Gastrocnemius medialis (tissue), 4 donors: ENCODE results near the gene NTSR2.

Source experiments
- POLR2A ChIP-seq, 2 donors: fragments of 450-650 bp; IDR thresholded peaks; one replicate each; pipeline ENCODE4 v1.6.1; 2017; ENCODE audit warnings: antibody characterized with exemption in 2 of 2, mild to moderate bottlenecking in 2 of 2, moderate library complexity in 2 of 2
- TF ChIP-seq, protein P1 (sequence below), 5 experiments: fragments of 450-650 bp in 3 of 5; fragments of 200-600 bp in 2 of 5; sonication (generic) in 2 of 5; IDR thresholded peaks in 4 of 5; conservative IDR thresholded peaks in 1 of 5; 1 replicate in 4 of 5; 2 replicates in 1 of 5; pipeline ENCODE4 v1.5.1; 2016 to 2019; ENCODE audit warnings: antibody characterized with exemption in 5 of 5, mild to moderate bottlenecking in 3 of 5, moderate library complexity in 3 of 5

DNA sequence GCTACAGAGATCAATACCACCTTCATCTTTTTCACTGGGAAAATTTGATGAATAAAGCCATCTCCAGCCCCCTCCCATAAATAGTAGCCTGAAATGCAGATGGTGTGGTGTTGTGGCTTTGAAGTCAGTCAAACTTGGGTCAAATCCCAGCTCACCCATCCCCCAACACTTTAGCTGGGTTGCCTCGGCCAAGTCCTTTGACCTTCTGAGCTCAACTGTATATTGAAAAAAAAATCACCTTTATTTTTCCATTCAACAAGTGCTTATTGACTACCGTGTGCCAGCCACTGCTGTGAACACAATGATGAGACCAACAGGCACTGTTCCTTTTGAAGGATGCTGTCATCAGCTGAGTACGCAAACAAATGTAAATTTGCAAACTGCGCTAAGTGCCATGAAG is 35.1 kb upstream of the NTSR2 start:
- TF ChIP-seq, protein P1, sequence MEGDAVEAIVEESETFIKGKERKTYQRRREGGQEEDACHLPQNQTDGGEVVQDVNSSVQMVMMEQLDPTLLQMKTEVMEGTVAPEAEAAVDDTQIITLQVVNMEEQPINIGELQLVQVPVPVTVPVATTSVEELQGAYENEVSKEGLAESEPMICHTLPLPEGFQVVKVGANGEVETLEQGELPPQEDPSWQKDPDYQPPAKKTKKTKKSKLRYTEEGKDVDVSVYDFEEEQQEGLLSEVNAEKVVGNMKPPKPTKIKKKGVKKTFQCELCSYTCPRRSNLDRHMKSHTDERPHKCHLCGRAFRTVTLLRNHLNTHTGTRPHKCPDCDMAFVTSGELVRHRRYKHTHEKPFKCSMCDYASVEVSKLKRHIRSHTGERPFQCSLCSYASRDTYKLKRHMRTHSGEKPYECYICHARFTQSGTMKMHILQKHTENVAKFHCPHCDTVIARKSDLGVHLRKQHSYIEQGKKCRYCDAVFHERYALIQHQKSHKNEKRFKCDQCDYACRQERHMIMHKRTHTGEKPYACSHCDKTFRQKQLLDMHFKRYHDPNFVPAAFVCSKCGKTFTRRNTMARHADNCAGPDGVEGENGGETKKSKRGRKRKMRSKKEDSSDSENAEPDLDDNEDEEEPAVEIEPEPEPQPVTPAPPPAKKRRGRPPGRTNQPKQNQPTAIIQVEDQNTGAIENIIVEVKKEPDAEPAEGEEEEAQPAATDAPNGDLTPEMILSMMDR (IDR thresholded peaks at IDR 0.05 in 4 of 5, conservative IDR thresholded peaks at IDR 0.05 in 1 of 5) = no peak
- no peak for TF ChIP-seq POLR2A (IDR thresholded peaks at IDR 0.05)
